SK-N-SH (cell line): ENCODE results near the gene NDEL1. TPM values are rescaled to one million over a fixed set of nuclear protein-coding genes. Genes with fewer than 3 reads are reported as not detected.

Experiments
- CTCF ChIA-PET: fragments of 300-600, 350-600 bp; formaldehyde crosslinking; extraction: SDS; loops from one replicate; lab custom pipeline; 2021; lab: Yijun Ruan, JAX
- POLR2A ChIA-PET: fragments of 350-600 bp; sonication (Branson Sonifier 250); formaldehyde crosslinking; extraction: SDS; loops from one replicate; lab custom pipeline; 2020; ENCODE audit warnings: antibody characterized with exemption, inconsistent platforms; lab: Yijun Ruan, JAX
- DNase-seq: peaks from one replicate; pipeline ENCODE4 v3.0.0; 2012
- H2AFZ ChIP-seq: fragments of 200-600 bp; sonication (generic); 2 replicates; pipeline ENCODE4 v1.8.1; 2016; ENCODE audit warnings: antibody characterized with exemption, mild to moderate bottlenecking, low read depth
- H3F3A ChIP-seq: fragments of 200-600 bp; sonication (generic); replicated peaks from 2 replicates; pipeline ENCODE3; 2016; ENCODE audit warnings: antibody characterized with exemption, mild to moderate bottlenecking; ENCODE audit not compliant: insufficient read depth
- H3K27ac ChIP-seq, 2 experiments: fragments of 200-500 bp in 1 of 2; fragments of 200-600 bp in 1 of 2; sonication (Bioruptor generic) in 1 of 2; sonication (generic), shearing (Covaris generic) in 1 of 2; 2 replicates each; pipeline versions ENCODE4 v1.5.1 to v1.6.1; 2014 to 2016; ENCODE audit warnings: low read depth in 2 of 2, inconsistent platforms in 1 of 2, low read length in 1 of 2, mild to moderate bottlenecking in 1 of 2, mixed read lengths in 1 of 2
- H3K27me3 ChIP-seq: fragments of 200-600 bp; sonication (generic), shearing (Covaris generic); 2 replicates; pipeline ENCODE4 v1.6.1; 2016; ENCODE audit warnings: mixed run types; ENCODE audit not compliant: insufficient read depth
- H3K36me3 ChIP-seq, 2 experiments: fragments of 200-500 bp in 1 of 2; fragments of 200-600 bp in 1 of 2; sonication (Bioruptor generic) in 1 of 2; sonication (generic) in 1 of 2; replicated peaks in 1 of 2; 2 replicates each; pipeline versions ENCODE3 to v1.5.1; 2014 to 2016; ENCODE audit warnings: low read length in 1 of 2, mild to moderate bottlenecking in 1 of 2; ENCODE audit not compliant: insufficient read depth in 2 of 2, control insufficient read depth in 1 of 2
- H3K4me1 ChIP-seq, 2 experiments: fragments of 200-500 bp in 1 of 2; fragments of 200-600 bp in 1 of 2; sonication (Bioruptor generic) in 1 of 2; sonication (generic), shearing (Covaris generic) in 1 of 2; 2 replicates each; pipeline versions ENCODE4 v1.5.1 to v1.6.1; 2014 to 2016; ENCODE audit warnings: low read depth in 1 of 2, low read length in 1 of 2, mixed run types in 1 of 2; ENCODE audit not compliant: insufficient read depth in 2 of 2, control insufficient read depth in 1 of 2
- H3K4me2 ChIP-seq: fragments of 200-600 bp; sonication (generic), shearing (Covaris generic); 2 replicates; pipeline ENCODE4 v1.6.1; 2017; ENCODE audit warnings: mixed run types
- H3K4me3 ChIP-seq, 2 experiments: fragments of 200-500 bp in 1 of 2; fragments of 200-600 bp in 1 of 2; sonication (Bioruptor generic) in 1 of 2; sonication (generic), shearing (Covaris generic) in 1 of 2; 2 replicates each; pipeline versions ENCODE4 v1.5.1 to v1.8.1; 2014 to 2016; ENCODE audit warnings: low read depth in 2 of 2, inconsistent platforms in 1 of 2, low read length in 1 of 2, mild to moderate bottlenecking in 1 of 2, mixed read lengths in 1 of 2, moderate library complexity in 1 of 2
- H3K79me2 ChIP-seq: fragments of 200-600 bp; sonication (generic); 2 replicates; pipeline ENCODE4 v1.8.1; 2017; ENCODE audit warnings: mild to moderate bottlenecking; ENCODE audit not compliant: insufficient read depth
- H3K9ac ChIP-seq: fragments of 200-600 bp; sonication (generic); 2 replicates; pipeline ENCODE4 v1.6.1; 2017; ENCODE audit warnings: mixed run types
- H3K9me2 ChIP-seq: fragments of 200-600 bp; sonication (generic); 2 replicates; pipeline ENCODE4 v1.6.1; 2017; ENCODE audit warnings: mixed run types
- H3K9me3 ChIP-seq: fragments of 200-600 bp; sonication (generic); 2 replicates; pipeline ENCODE4 v1.6.1; 2017; ENCODE audit warnings: mixed run types, mild to moderate bottlenecking, moderate library complexity
- H4K20me1 ChIP-seq: fragments of 200-600 bp; sonication (generic); 2 replicates; pipeline ENCODE4 v1.6.1; 2017; ENCODE audit warnings: mild to moderate bottlenecking, mixed run types; ENCODE audit not compliant: insufficient read depth
- CHD2 ChIP-seq: fragments of 150-350 bp; IDR thresholded peaks from 2 replicates; pipeline ENCODE4 v1.6.1; 2018; ENCODE audit warnings: low read length; ENCODE audit not compliant: partially characterized antibody
- ELF1 ChIP-seq: IDR thresholded peaks from 2 replicates; pipeline ENCODE4 v1.4.0; 2012
- FOSL2 ChIP-seq: IDR thresholded peaks from 2 replicates; pipeline ENCODE4 v1.4.0; 2012; ENCODE audit warnings: low read depth, mild to moderate bottlenecking, moderate library complexity, borderline replicate concordance
- FOXJ3 ChIP-seq: sonication (generic); formaldehyde crosslinking; IDR thresholded peaks from 2 replicates; pipeline ENCODE4 v1.5.1; 2020; ENCODE audit warnings: mild to moderate bottlenecking, missing genetic modification reagents
- GABPA ChIP-seq: IDR thresholded peaks from 2 replicates; pipeline ENCODE4 v1.4.0; 2012; ENCODE audit warnings: low read depth, mild to moderate bottlenecking
- IRF3 ChIP-seq: fragments of 150-350 bp; IDR thresholded peaks from 2 replicates; pipeline ENCODE4 v1.6.1; 2016; ENCODE audit warnings: mild to moderate bottlenecking, low read depth, low read length
- JUND ChIP-seq: IDR thresholded peaks from 2 replicates; pipeline ENCODE4 v1.4.0; 2012
- NFIC ChIP-seq: IDR thresholded peaks from 2 replicates; pipeline ENCODE4 v1.4.0; 2012; ENCODE audit warnings: borderline replicate concordance
- NRF1 ChIP-seq: IDR thresholded peaks from 2 replicates; pipeline ENCODE4 v1.6.1; 2012; ENCODE audit warnings: low read depth, mild to moderate bottlenecking, low read length
- USF1 ChIP-seq: IDR thresholded peaks from 2 replicates; pipeline ENCODE4 v1.4.0; 2012; ENCODE audit warnings: low read depth, borderline replicate concordance
- USF2 ChIP-seq: fragments of 150-350 bp; IDR thresholded peaks from 2 replicates; pipeline ENCODE4 v1.6.1; 2017; ENCODE audit warnings: antibody characterized with exemption, low read length, low read depth, borderline replicate concordance
- YY1 ChIP-seq: IDR thresholded peaks from 2 replicates; pipeline ENCODE4 v1.4.0; 2012; ENCODE audit warnings: low read depth, mild to moderate bottlenecking
- ZBTB33 ChIP-seq: IDR thresholded peaks from 2 replicates; pipeline ENCODE4 v1.4.0; 2012; ENCODE audit warnings: low read depth, borderline replicate concordance
- WGBS: methylation state at CpG from one replicate; pipeline ENCODE4 v1.1.6; 2017; ENCODE audit warnings: low lambda C conversion rate; 5-methylcytosine and 5-hydroxymethylcytosine counted together
- polyA plus RNA-seq, 3 experiments: library from polyadenylated mRNA; depleted of rRNA; stranded (reverse); fragments of >200 nt; gene quantifications; 2 replicates each; pipeline ENCODE4 v1.2.3, GENCODE V29; 2012

Gene NDEL1
- polyA plus RNA-seq, 1 of the 3 experiments (the other 2 are of a cell fraction) = 49.5 TPM

GRCh38 chr17:8467527-8467926 is 31.8 kb downstream of the NDEL1 start (continued):
- no peak for TF ChIP-seq USF1

GRCh38 chr17:8468127-8468526 is 32.4 kb downstream of the NDEL1 start:
- Histone ChIP-seq H3K9ac (no peak overlapping the region), H3K9me2 (no peaks in the 10 kb centered on the region), H3K27ac (no peak overlapping the region), H3K79me2 (peaks cover 37% of the 10 kb centered on the region), H3F3A (peaks cover 16% of the 10 kb centered on the region), H2AFZ (no peak overlapping the region), H3K4me1 (no peaks in the 10 kb centered on the region; a peak in 2 of 4 replicates), H4K20me1 (peaks cover 44% of the 10 kb centered on the region), H3K4me2 (no peak overlapping the region), H3K27me3 (no peaks in the 10 kb centered on the region), H3K4me3 (no peak overlapping the region), H3K36me3 (peaks cover 24 to 47% of the 10 kb centered on the region in 2 experiments), H3K9me3 (no peaks in the 10 kb centered on the region)
- ChIA-PET POLR2A (no interaction called here), CTCF (interaction anchor here (0.9 to 1.2 kb wide), 2 partner anchors 43 to 58 kb away, joined by 4 read pairs; no protein-coding TSS in a partner anchor)
- TF ChIP-seq NFIC = no peak
- no peak for TF ChIP-seq USF2
- no peak for TF ChIP-seq ELF1
- no peak for TF ChIP-seq USF1
- no peak for TF ChIP-seq NRF1
- TF ChIP-seq ZBTB33 = no peak
- TF ChIP-seq JUND = no peak
- no peak for TF ChIP-seq YY1
- no peak for TF ChIP-seq FOXJ3 (CRISPR knock-in tag)
- TF ChIP-seq FOSL2 = no peak
- TF ChIP-seq IRF3 = no peak
- no peak for TF ChIP-seq GABPA
- TF ChIP-seq CHD2 = no peak
- WGBS = 94% methylated on average over 9 of the region's 9 CpGs
- no peak for DNase-seq
